Psoas muscle (tissue), 8 donors: Measurements from ENCODE around the gene TEAD1. TPM values are rescaled to one million over a fixed set of nuclear protein-coding genes. Genes with fewer than 3 reads are reported as not detected.

ENCODE experiments used
- ATAC-seq, 4 donors: fragments of 200-7000 bp; cut with Tn5 transposase; one replicate each; pipeline ENCODE4 v1.9.1; 2020; ENCODE audit warnings: moderate library complexity in 3 of 4, mild to moderate bottlenecking in 2 of 4
- DNase-seq, 2 donors: peaks; one replicate each; pipeline ENCODE4 v3.0.0-alpha.2; 2020
- H3K27ac ChIP-seq: fragments of 200-600 bp; one replicate; pipeline ENCODE4 v1.8.0; 2022
- H3K27me3 ChIP-seq, 3 donors: fragments of 200-600 bp in 1 of 3; one replicate each; pipeline versions ENCODE4 v1.6.1 to v1.8.0; 2013 to 2022; ENCODE audit warnings: low read length in 2 of 3, mild to moderate bottlenecking in 2 of 3, moderate library complexity in 1 of 3; ENCODE audit not compliant: insufficient read depth in 3 of 3
- H3K36me3 ChIP-seq, 2 donors: fragments of 200-600 bp in 1 of 2; one replicate each; pipeline versions ENCODE4 v1.6.1 to v1.8.0; 2013 to 2022; ENCODE audit warnings: low read depth in 1 of 2, mild to moderate bottlenecking in 1 of 2, moderate library complexity in 1 of 2; ENCODE audit not compliant: insufficient read depth in 1 of 2
- H3K4me1 ChIP-seq: fragments of 200-600 bp; one replicate; pipeline ENCODE4 v1.8.0; 2022
- H3K4me3 ChIP-seq: fragments of 200-600 bp; one replicate; pipeline ENCODE4 v1.8.0; 2022; ENCODE audit warnings: mild to moderate bottlenecking
- H3K9me3 ChIP-seq: fragments of 200-600 bp; one replicate; pipeline ENCODE4 v1.8.0; 2022
- WGBS, 3 donors: extraction: QIAGEN DNeasy Blood & Tissue Kit; methylation state at CpG; one replicate each; pipeline versions ENCODE4 v1.1.6 to v1.1.7; 2013; 5-methylcytosine and 5-hydroxymethylcytosine counted together
- intact Hi-C, 2 donors: fragments of 100-400 bp; cut with DNase I; formaldehyde crosslinking; loops; one replicate each; pipeline versions ENCODE4 v1.11.0 to v1.14.2; 2022
- polyA plus RNA-seq, 3 donors: library from polyadenylated mRNA; stranded (reverse); fragments of 200-250 nt; gene quantifications; one replicate each; pipeline ENCODE4 v1.2.3, GENCODE V29; 2013
- total RNA-seq, 4 donors: library from RNA; stranded (reverse); fragmentation: NEBNext Ultra II Directional in 2 of 4; extraction: Animal tissue kit (Norgen Biotek cat#: 25700) in 2 of 4; gene quantifications; one replicate each; pipeline versions ENCODE4 v1.2.1 to v1.2.4, GENCODE V29; 2021 to 2023
- TF ChIP-seq, protein P1 (sequence below): fragments of 200-600 bp; IDR thresholded peaks from one replicate; pipeline ENCODE4 v1.8.0; 2022; ENCODE audit warnings: antibody characterized with exemption
- donor health status: healthy with polysubstance abuse.
- donor health status: DM: no; HTN: no; CAD: no; lungs with moderate emphysema.
- donor health status: Bipolar disorder and iron deficiency.
- donor health status: healthy.
- donor health status: DM: yes; HTN: yes; CAD: no.
- donor health status: DM: no; HTN: no; CAD: no.
- donor health status: DM: no; HTN: no; CAD: no.
- donor health status: DM: yes; HTN: yes; CAD: no.

The TEAD1 gene
- total and polyA plus RNA-seq, 7 donors, result 11.3 to 178 (median 112) TPM

DNA sequence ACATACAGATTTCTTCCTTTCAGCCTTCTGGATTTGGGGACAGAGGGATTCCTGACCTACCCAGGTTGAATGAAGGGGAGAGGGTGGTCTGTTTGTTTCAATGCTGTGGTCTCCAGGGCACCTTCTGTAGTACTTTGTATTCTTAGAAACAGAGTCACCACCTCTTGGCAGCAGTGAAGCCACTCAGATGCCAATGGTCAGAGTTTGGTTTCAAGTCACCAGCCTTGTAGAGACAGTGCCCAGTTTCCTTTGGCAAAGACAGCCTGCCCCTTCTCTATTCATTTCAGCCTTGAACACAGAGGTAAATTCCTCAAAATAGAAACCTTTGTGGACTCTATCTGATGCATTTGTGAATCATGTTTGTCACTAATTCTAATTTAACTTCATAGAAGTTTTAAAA lies 223.2 kb downstream of the TEAD1 start:
- peaks cover 40% of the 10 kb centered on the region for H3K4me1 ChIP-seq
- intact Hi-C loops, result loop anchor here (5.0 to 10.0 kb wide), 2 partner anchors 153 to 205 kb away; no protein-coding TSS in a partner anchor
- ATAC-seq, result peak; percentile 84 to 89 (median 88)

GRCh38 chr11:12897867-12898266 lies 223.6 kb downstream of the TEAD1 start:
- DNase-seq (peak; percentile 30 to 72), ATAC-seq (peak; percentile 87 to 91 (median 88))
- 15 to 17% (median 16%) methylated on average over 3 of the region's 3 CpGs for WGBS, 3 donors
- Histone ChIP-seq H3K27me3 (no peaks in the 10 kb centered on the region), H3K4me1 (peaks cover 40% of the 10 kb centered on the region), H3K36me3 (peaks cover 8 to 13% of the 10 kb centered on the region in 2 donors), H3K9me3 (no peaks in the 10 kb centered on the region), H3K27ac (peak overlapping the region; percentile 93), H3K4me3 (no peak overlapping the region)
- intact Hi-C loops, result loop anchor here (5.0 to 10.0 kb wide), 2 partner anchors 153 to 206 kb away; no protein-coding TSS in a partner anchor
- TF ChIP-seq, protein P1, sequence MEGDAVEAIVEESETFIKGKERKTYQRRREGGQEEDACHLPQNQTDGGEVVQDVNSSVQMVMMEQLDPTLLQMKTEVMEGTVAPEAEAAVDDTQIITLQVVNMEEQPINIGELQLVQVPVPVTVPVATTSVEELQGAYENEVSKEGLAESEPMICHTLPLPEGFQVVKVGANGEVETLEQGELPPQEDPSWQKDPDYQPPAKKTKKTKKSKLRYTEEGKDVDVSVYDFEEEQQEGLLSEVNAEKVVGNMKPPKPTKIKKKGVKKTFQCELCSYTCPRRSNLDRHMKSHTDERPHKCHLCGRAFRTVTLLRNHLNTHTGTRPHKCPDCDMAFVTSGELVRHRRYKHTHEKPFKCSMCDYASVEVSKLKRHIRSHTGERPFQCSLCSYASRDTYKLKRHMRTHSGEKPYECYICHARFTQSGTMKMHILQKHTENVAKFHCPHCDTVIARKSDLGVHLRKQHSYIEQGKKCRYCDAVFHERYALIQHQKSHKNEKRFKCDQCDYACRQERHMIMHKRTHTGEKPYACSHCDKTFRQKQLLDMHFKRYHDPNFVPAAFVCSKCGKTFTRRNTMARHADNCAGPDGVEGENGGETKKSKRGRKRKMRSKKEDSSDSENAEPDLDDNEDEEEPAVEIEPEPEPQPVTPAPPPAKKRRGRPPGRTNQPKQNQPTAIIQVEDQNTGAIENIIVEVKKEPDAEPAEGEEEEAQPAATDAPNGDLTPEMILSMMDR, result no peak

More for the DNA sequence above, 223.2 kb downstream of the TEAD1 start:
- H3K36me3 ChIP-seq, result peaks cover 4 to 8% of the 10 kb centered on the region in 2 donors
- H3K9me3 ChIP-seq, result no peaks in the 10 kb centered on the region
- no peak overlapping the region for H3K4me3 ChIP-seq
- peak overlapping the region; percentile 93 for H3K27ac ChIP-seq
- TF ChIP-seq, protein P1, result no peak
- peak; percentile 34 to 76 for DNase-seq
- no peaks in the 10 kb centered on the region for H3K27me3 ChIP-seq

DNA sequence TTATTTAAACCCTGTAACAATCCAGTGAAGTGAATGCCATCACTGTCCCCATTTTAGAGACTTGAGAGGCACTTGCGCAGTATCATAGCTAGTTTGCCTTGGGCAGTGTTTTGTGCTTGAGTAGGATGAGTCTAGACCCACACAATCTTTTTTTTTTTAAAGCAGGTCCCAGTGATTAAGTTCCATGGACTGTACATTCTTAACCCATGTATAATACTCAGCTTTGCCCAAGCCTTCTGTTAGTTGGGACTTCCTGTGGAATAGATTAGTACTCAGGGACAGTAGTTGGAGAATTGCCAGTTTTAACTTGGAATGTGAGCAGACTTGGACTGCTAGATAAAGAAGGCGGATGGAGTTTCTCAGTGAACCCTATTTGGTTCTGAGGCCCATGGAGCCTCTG lies 226.3 kb downstream of the TEAD1 start:
- 57 to 84% (median 71%) methylated on average over 2 of the region's 2 CpGs for WGBS, 3 donors
- no peaks in the 10 kb centered on the region for H3K27me3 ChIP-seq
- peaks cover 11 to 17% of the 10 kb centered on the region in 2 donors for H3K36me3 ChIP-seq
- no peak overlapping the region for H3K4me3 ChIP-seq
- TF ChIP-seq, protein P1, result no peak
- ATAC-seq (peak in 3 of 4 donors; percentile 18 to 36 (median 23)), DNase-seq (no peak)
- H3K4me1 ChIP-seq, result peaks cover 35% of the 10 kb centered on the region
- intact Hi-C loops, result no loop called here
- no peaks in the 10 kb centered on the region for H3K9me3 ChIP-seq
- peak overlapping the region; percentile 93 for H3K27ac ChIP-seq

GRCh38 chr11:12901272-12901671 lies 227.1 kb downstream of the TEAD1 start:
- Histone ChIP-seq H3K9me3 (no peaks in the 10 kb centered on the region), H3K4me1 (peaks cover 34% of the 10 kb centered on the region), H3K27ac (peak overlapping the region; percentile 93), H3K4me3 (no peak overlapping the region), H3K36me3 (peaks cover 11 to 17% of the 10 kb centered on the region in 2 donors), H3K27me3 (no peaks in the 10 kb centered on the region)
- intact Hi-C loops, result no loop called here
- TF ChIP-seq, protein P1, result no peak
- ATAC-seq (no peak), DNase-seq (no peak)
- WGBS, 3 donors, result 92 to 97% (median 97%) methylated on average over 1 of the region's 1 CpG

GRCh38 chr11:12901874-12902481 lies 227.8 kb downstream of the TEAD1 start:
- no peak for ATAC-seq
- WGBS, 3 donors, result 77 to 88% (median 86%) methylated on average over 7 of the region's 7 CpGs
- TF ChIP-seq, protein P1, result no peak
- H3K27ac ChIP-seq, result no peak overlapping the region
- H3K9me3 ChIP-seq, result no peaks in the 10 kb centered on the region
- H3K4me1 ChIP-seq, result peaks cover 27% of the 10 kb centered on the region
- peaks cover 11 to 17% of the 10 kb centered on the region in 2 donors for H3K36me3 ChIP-seq
- H3K4me3 ChIP-seq, result no peak overlapping the region
- no peaks in the 10 kb centered on the region for H3K27me3 ChIP-seq
- intact Hi-C loops, result no loop called here
- no peak for DNase-seq
